HFFc6 (cell line): ENCODE data around the gene C2orf69. TPM values are rescaled to one million over a fixed set of nuclear protein-coding genes. Genes with fewer than 3 reads are reported as not detected.

Experiments
- DNase-seq: peaks from one replicate; pipeline ENCODE4 v3.0.0-alpha.2; 2018
- H3K27ac Mint-ChIP-seq: 2 replicates; pipeline ENCODE4 v1.8.0; 2020; ENCODE audit warnings: mild to moderate bottlenecking, mixed read lengths
- H3K27me3 Mint-ChIP-seq: 2 replicates; pipeline ENCODE4 v1.8.0; 2021; ENCODE audit warnings: mild to moderate bottlenecking, moderate library complexity, mixed read lengths; ENCODE audit not compliant: insufficient read depth
- H3K36me3 Mint-ChIP-seq: 2 replicates; pipeline ENCODE4 v1.8.0; 2021; ENCODE audit warnings: low read depth, mixed read lengths
- H3K4me1 Mint-ChIP-seq: 2 replicates; pipeline ENCODE4 v1.8.0; 2020; ENCODE audit warnings: low read depth, mixed read lengths
- H3K4me3 Mint-ChIP-seq: 2 replicates; pipeline ENCODE4 v1.8.0; 2020; ENCODE audit warnings: mild to moderate bottlenecking, moderate library complexity, mixed read lengths
- H3K9me3 Mint-ChIP-seq: 2 replicates; pipeline ENCODE4 v1.8.0; 2020; ENCODE audit warnings: mild to moderate bottlenecking, mixed read lengths
- total RNA-seq, 6 experiments: library from RNA; stranded (reverse); fragmentation: NEBNext Ultra II Directional; extraction: Animal tissue kit (Norgen Biotek cat#: 25700); gene quantifications; 2 replicates in 1 of 6; 3 replicates in 5 of 6; pipeline ENCODE4 v1.2.3, GENCODE V29; 2021
- TF ChIP-seq, protein P1 (sequence below): fragments of 200-600 bp; sonication (generic); IDR thresholded peaks from 2 replicates; pipeline ENCODE4 v1.5.0; 2021; ENCODE audit warnings: antibody characterized with exemption, mild to moderate bottlenecking

The C2orf69 gene
- total RNA-seq, 6 experiments from 2014 or later = 11.8 to 15.2 (median 14.4) TPM

DNA sequence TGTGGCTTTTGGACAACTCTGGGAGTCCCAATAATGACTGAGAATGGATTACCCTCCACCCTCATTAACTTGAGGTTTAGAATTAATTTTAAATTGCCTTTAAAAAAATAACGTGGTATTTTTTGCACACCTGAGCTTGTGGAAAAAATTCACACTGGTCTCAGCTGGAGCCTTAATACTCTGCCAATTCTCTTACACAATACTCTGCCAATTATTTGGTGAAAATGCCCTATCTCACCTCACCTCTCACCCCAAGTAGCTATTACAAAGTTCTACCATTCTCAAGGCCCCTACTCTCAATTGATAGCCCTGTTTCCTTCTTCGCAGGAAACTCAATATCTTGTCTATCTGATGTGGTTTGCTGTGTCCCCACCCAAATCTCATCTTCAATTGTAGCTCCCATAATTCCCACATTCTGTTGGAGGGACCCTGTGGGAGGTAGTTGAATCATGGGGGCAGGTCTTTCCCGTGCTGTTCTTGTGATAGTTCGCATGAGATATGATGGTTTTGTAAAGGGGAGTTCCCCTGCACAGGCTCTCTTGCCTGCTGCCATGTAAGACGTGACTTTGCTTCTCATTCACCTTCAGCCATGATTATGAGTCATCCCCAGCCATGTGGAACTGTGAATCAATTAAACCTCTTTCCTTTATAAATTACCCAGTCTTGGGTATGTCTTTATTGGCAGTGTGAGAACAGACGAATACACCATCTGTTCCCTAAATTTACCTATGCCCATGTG, 27.4 kb upstream of the C2orf69 start:
- no peaks in the 10 kb centered on the region for H3K27me3 Mint-ChIP-seq
- no peaks in the 10 kb centered on the region for H3K9me3 Mint-ChIP-seq
- H3K27ac Mint-ChIP-seq = no peak overlapping the region
- TF ChIP-seq, protein P1, sequence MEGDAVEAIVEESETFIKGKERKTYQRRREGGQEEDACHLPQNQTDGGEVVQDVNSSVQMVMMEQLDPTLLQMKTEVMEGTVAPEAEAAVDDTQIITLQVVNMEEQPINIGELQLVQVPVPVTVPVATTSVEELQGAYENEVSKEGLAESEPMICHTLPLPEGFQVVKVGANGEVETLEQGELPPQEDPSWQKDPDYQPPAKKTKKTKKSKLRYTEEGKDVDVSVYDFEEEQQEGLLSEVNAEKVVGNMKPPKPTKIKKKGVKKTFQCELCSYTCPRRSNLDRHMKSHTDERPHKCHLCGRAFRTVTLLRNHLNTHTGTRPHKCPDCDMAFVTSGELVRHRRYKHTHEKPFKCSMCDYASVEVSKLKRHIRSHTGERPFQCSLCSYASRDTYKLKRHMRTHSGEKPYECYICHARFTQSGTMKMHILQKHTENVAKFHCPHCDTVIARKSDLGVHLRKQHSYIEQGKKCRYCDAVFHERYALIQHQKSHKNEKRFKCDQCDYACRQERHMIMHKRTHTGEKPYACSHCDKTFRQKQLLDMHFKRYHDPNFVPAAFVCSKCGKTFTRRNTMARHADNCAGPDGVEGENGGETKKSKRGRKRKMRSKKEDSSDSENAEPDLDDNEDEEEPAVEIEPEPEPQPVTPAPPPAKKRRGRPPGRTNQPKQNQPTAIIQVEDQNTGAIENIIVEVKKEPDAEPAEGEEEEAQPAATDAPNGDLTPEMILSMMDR = no peak
- no peak overlapping the region for H3K4me3 Mint-ChIP-seq
- DNase-seq = no peak
- no peaks in the 10 kb centered on the region for H3K36me3 Mint-ChIP-seq
- H3K4me1 Mint-ChIP-seq = no peaks in the 10 kb centered on the region

DNA sequence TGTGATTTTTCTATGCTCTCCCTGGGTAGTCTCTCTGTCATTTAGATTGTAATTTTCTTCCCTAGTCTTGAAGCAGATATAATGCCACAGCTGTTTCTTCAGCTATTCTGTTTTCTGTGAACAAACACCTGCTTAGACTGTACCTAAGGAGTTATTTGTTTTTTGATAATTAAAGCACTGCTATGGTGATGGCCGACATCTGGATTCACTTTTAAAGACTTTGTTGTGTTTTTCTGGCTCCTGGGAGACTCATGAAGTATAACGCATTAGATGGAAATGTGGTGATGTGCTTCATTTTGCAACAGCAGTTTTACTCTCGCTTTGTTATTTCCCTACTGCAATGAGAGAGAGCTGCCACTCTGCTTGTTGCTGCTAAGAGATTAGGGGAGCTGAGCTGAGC, 15.7 kb upstream of the C2orf69 start:
- Mint-ChIP-seq H3K27ac (no peak overlapping the region), H3K9me3 (no peaks in the 10 kb centered on the region), H3K27me3 (peaks cover 3% of the 10 kb centered on the region), H3K36me3 (no peaks in the 10 kb centered on the region), H3K4me1 (no peaks in the 10 kb centered on the region), H3K4me3 (no peak overlapping the region)
- TF ChIP-seq, protein P1 = no peak
- DNase-seq = no peak

DNA sequence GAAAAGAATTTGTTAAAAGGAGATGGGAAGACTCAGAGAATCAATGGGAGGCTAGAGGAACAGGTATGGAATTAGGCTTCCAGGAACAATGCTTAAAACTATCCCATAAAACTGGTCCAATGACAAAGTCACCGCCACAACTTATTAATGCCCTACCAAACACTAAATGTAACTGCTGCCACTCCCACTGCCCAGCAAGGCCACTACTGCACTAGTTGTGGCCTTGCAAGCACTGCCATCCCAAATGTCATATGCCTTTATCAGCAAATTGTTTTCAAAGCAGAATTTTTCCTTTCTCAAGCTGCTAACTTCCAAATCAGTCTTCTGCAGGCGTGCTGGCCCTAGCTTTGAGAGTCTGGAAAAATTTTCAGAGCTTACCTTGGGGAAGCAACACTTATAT, 14.5 kb upstream of the C2orf69 start:
- TF ChIP-seq, protein P1 = no peak
- no peak for DNase-seq
- peaks cover 3% of the 10 kb centered on the region for H3K27me3 Mint-ChIP-seq
- no peaks in the 10 kb centered on the region for H3K36me3 Mint-ChIP-seq
- no peak overlapping the region for H3K4me3 Mint-ChIP-seq
- H3K27ac Mint-ChIP-seq = no peak overlapping the region
- no peaks in the 10 kb centered on the region for H3K4me1 Mint-ChIP-seq
- H3K9me3 Mint-ChIP-seq = no peaks in the 10 kb centered on the region

DNA sequence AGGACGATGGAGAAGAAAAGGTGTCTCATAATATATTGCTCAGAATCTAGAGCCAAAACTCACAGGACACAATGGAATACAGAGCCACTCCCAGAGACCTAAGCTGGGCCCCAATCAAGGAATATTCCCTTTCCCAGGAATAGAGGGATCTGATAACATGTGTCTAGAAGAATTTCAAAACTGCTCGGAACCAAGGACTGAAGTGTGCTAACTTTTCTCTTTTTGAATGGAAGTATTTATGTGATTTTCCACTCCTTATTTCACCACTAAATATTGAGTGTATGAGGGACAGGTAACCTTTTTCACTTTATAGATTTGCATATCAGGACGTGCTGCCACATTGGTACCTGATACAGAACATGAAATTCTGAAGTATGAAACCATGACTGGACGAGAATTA, 9.2 kb upstream of the C2orf69 start:
- DNase-seq = no peak
- H3K27ac Mint-ChIP-seq = no peak overlapping the region
- H3K36me3 Mint-ChIP-seq = no peaks in the 10 kb centered on the region; the same call in 1 of the 2 replicates
- H3K4me1 Mint-ChIP-seq = no peaks in the 10 kb centered on the region
- no peaks in the 10 kb centered on the region for H3K9me3 Mint-ChIP-seq
- TF ChIP-seq, protein P1 = no peak
- no peak overlapping the region for H3K4me3 Mint-ChIP-seq
- no peaks in the 10 kb centered on the region for H3K27me3 Mint-ChIP-seq

DNA sequence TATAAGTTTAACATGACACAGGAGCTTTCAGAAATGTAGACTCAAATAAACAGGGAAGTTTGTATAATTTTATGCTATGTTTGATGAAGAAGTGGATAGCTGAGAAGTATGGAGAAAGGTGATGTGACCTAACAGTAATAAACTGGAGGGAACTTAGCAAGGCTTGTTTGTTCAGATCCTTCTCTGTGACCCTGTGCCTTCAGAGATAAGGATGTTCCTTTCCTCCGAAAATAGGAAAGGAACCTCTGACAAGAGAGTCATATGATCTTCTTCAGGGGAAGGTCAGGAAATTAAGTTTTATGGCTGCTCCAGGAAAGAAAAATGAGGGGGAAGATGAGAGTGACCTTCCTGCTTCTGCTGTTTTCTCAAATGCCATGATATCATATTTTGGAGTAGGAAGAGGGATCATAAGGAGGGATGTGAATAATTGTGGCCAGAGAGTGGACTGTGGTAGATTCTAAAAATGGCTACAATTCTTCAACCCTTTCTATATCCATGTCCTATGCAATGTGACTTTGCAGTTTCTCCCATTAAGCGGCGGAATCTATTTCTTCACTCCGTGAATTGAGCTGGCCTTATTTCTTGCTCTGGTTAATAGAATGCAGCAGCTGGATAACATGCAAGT, 8.5 kb upstream of the C2orf69 start:
- TF ChIP-seq, protein P1 = no peak
- Mint-ChIP-seq H3K27ac (no peak overlapping the region), H3K4me3 (no peak overlapping the region)

More for the DNA sequence above, 8.5 kb upstream of the C2orf69 start:
- Mint-ChIP-seq H3K4me1 (no peaks in the 10 kb centered on the region), H3K27me3 (no peaks in the 10 kb centered on the region), H3K36me3 (no peaks in the 10 kb centered on the region; the same call in 1 of the 2 replicates), H3K9me3 (no peaks in the 10 kb centered on the region)
- DNase-seq = no peak
